Mesenchymal stem cell (in vitro differentiated cells and primary cell): ENCODE results near the gene DENND6A.

ENCODE experiments used
- DNase-seq: peaks from one replicate; pipeline ENCODE4 v3.0.0-alpha.2; 2013
- H2AFZ ChIP-seq: one replicate; pipeline ENCODE4 v1.6.1; 2013; ENCODE audit warnings: low read depth, mild to moderate bottlenecking, control low read depth, inconsistent platforms, low read length, moderate library complexity
- H2AK5ac ChIP-seq: 2 replicates; pipeline ENCODE4 v1.6.1; 2013; ENCODE audit warnings: low read length, moderate library complexity, mild to moderate bottlenecking, inconsistent platforms; ENCODE audit not compliant: severe bottlenecking
- H2BK120ac ChIP-seq: one replicate; pipeline ENCODE4 v1.6.1; 2013; ENCODE audit warnings: low read depth, mild to moderate bottlenecking, inconsistent platforms, low read length, moderate library complexity
- H2BK12ac ChIP-seq, 2 experiments: one replicate each; pipeline ENCODE4 v1.6.1; 2013; ENCODE audit warnings: inconsistent platforms in 2 of 2, low read length in 2 of 2, mild to moderate bottlenecking in 2 of 2, moderate library complexity in 2 of 2, control low read depth in 1 of 2
- H2BK15ac ChIP-seq: one replicate; pipeline ENCODE4 v1.6.1; 2013; ENCODE audit warnings: mild to moderate bottlenecking, low read depth, inconsistent platforms; ENCODE audit not compliant: poor library complexity, severe bottlenecking
- H2BK5ac ChIP-seq: 2 replicates; pipeline ENCODE4 v1.6.1; 2013; ENCODE audit warnings: low read depth, mild to moderate bottlenecking, low read length, control low read depth, inconsistent platforms; ENCODE audit not compliant: poor library complexity, severe bottlenecking
- H3K14ac ChIP-seq, 2 experiments: one replicate each; pipeline ENCODE4 v1.6.1; 2013; ENCODE audit warnings: inconsistent platforms in 2 of 2, low read length in 2 of 2, control low read depth in 1 of 2, mild to moderate bottlenecking in 1 of 2, moderate library complexity in 1 of 2
- H3K18ac ChIP-seq, 2 experiments: one replicate each; pipeline ENCODE4 v1.6.1; 2013; ENCODE audit warnings: inconsistent platforms in 2 of 2, low read length in 2 of 2, control low read depth in 1 of 2, low read depth in 1 of 2, mild to moderate bottlenecking in 1 of 2
- H3K23ac ChIP-seq, 2 experiments: one replicate each; pipeline ENCODE4 v1.6.1; 2013; ENCODE audit warnings: inconsistent platforms in 2 of 2, low read length in 2 of 2, mild to moderate bottlenecking in 2 of 2, moderate library complexity in 2 of 2, control low read depth in 1 of 2
- H3K27ac ChIP-seq: 2 replicates; pipeline ENCODE4 v1.5.1; 2013; ENCODE audit warnings: mild to moderate bottlenecking, moderate library complexity, low read length, control low read depth, inconsistent platforms; ENCODE audit not compliant: poor library complexity, severe bottlenecking
- H3K27me3 ChIP-seq, 2 experiments: 2 replicates each; pipeline versions ENCODE4 v1.6.1 to v1.7.0; 2013; ENCODE audit warnings: low read length in 2 of 2, mild to moderate bottlenecking in 2 of 2, moderate library complexity in 2 of 2, control low read depth in 1 of 2, inconsistent platforms in 1 of 2; ENCODE audit not compliant: control insufficient read depth in 1 of 2, insufficient read depth in 1 of 2
- H3K36me3 ChIP-seq, 2 experiments: 2 replicates each; pipeline versions ENCODE4 v1.6.1 to v1.7.0; 2013; ENCODE audit warnings: low read length in 2 of 2, control low read depth in 1 of 2, inconsistent platforms in 1 of 2, low read depth in 1 of 2, mild to moderate bottlenecking in 1 of 2; ENCODE audit not compliant: insufficient read depth in 2 of 2, control insufficient read depth in 1 of 2
- H3K4ac ChIP-seq, 2 experiments: one replicate each; pipeline ENCODE4 v1.6.1; 2013; ENCODE audit warnings: inconsistent platforms in 2 of 2, low read length in 2 of 2, mild to moderate bottlenecking in 2 of 2, moderate library complexity in 2 of 2, control low read depth in 1 of 2, low read depth in 1 of 2
- H3K4me1 ChIP-seq: 2 replicates; pipeline ENCODE4 v1.6.1; 2013; ENCODE audit warnings: low read depth, low read length, control low read depth; ENCODE audit not compliant: control insufficient read depth, insufficient read depth
- H3K4me2 ChIP-seq: 2 replicates; pipeline ENCODE4 v1.6.1; 2013; ENCODE audit warnings: low read length, mild to moderate bottlenecking, inconsistent platforms; ENCODE audit not compliant: poor library complexity, severe bottlenecking
- H3K4me3 ChIP-seq, 2 experiments: 2 replicates each; pipeline versions ENCODE4 v1.5.1 to v1.7.0; 2013; ENCODE audit warnings: low read length in 2 of 2, mild to moderate bottlenecking in 2 of 2, control low read depth in 1 of 2, low read depth in 1 of 2; ENCODE audit not compliant: insufficient read depth in 1 of 2
- H3K79me1 ChIP-seq: replicated peaks from 2 replicates; pipeline ENCODE4 v1.6.1; 2013; ENCODE audit warnings: mild to moderate bottlenecking, control low read depth, low read length, inconsistent platforms; ENCODE audit not compliant: poor library complexity, severe bottlenecking
- H3K9ac ChIP-seq: 2 replicates; pipeline ENCODE4 v1.7.0; 2013; ENCODE audit warnings: mild to moderate bottlenecking, low read length, moderate library complexity
- H3K9me3 ChIP-seq: 2 replicates; pipeline ENCODE4 v1.7.0; 2013; ENCODE audit warnings: mild to moderate bottlenecking, low read length; ENCODE audit not compliant: control insufficient read depth
- H4K8ac ChIP-seq: one replicate; pipeline ENCODE4 v1.6.1; 2013; ENCODE audit warnings: inconsistent platforms, mild to moderate bottlenecking, low read length, moderate library complexity
- H4K91ac ChIP-seq: one replicate; pipeline ENCODE4 v1.6.1; 2013; ENCODE audit warnings: mild to moderate bottlenecking, low read length, inconsistent platforms
- WGBS: methylation state at CpG from one replicate; pipeline ENCODE4 v1.1.7; 2013; ENCODE audit warnings: mixed read lengths; 5-methylcytosine and 5-hydroxymethylcytosine counted together

DENND6A gene

DNA sequence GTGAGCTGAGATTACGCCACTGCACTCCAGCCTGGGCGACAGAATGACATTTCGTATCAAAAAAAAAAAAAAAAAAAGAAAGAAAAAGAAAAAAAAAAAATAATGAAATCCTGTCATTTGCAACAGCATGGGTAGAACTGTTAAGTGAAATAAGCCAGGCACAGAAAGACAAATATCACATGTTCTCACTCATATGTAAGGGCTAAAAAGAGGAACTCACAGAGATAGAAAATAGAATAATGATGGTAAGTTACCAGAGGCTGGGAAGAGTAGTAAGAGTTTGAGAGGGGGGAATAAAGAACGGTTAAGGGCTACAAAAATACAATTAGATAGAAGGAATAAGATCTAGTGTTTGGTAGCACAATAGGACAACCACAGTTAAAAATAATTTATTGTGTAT is 19.7 kb downstream of the DENND6A start:
- Histone ChIP-seq H3K14ac (no peak overlapping the region), H4K8ac (no peak overlapping the region), H3K4ac (no peak overlapping the region), H2AFZ (no peak overlapping the region), H3K23ac (no peak overlapping the region), H3K9ac (no peak overlapping the region), H3K36me3 (peaks cover 4 to 22% of the 10 kb centered on the region in 2 experiments), H3K4me3 (no peak overlapping the region), H3K27me3 (no peaks in the 10 kb centered on the region), H3K4me1 (peaks cover 4% of the 10 kb centered on the region), H2AK5ac (no peak overlapping the region), H2BK5ac (no peak overlapping the region), H3K4me2 (no peak overlapping the region), H3K18ac (no peak overlapping the region), H3K79me1 (peaks cover 18% of the 10 kb centered on the region), H4K91ac (no peak overlapping the region), H3K9me3 (no peaks in the 10 kb centered on the region), H2BK12ac (no peak overlapping the region), H2BK15ac (no peak overlapping the region), H3K27ac (no peak overlapping the region), H2BK120ac (no peak overlapping the region)
- no peak for DNase-seq
- WGBS = no CpG with 5 or more reads among the region's 4 CpGs

DNA sequence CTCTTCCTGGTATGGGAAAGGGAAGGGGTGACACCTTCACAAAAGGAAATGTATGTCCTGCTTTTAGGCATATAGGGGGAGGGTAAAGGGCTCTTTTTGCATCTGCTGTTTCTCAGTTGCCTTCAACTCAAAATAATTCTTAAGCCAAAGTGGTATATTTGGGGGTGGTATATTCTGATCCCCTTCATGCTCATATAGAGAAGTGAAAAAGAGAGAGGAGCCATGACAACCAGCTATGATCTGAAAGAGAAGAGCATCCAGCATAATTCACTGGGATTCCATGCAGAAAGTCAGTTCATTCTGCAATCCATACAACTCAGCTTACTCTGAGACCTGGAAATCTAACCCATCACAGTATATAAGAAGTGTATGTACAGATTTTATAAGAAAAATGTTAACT is 22.3 kb downstream of the DENND6A start:
- Histone ChIP-seq H2BK5ac (no peak overlapping the region), H3K18ac (no peak overlapping the region), H4K8ac (no peak overlapping the region), H2BK120ac (no peak overlapping the region), H2AFZ (no peak overlapping the region), H3K4me1 (no peaks in the 10 kb centered on the region), H3K4me2 (no peak overlapping the region), H3K4ac (no peak overlapping the region), H3K9ac (no peak overlapping the region), H3K27ac (no peak overlapping the region), H2AK5ac (no peak overlapping the region), H2BK15ac (no peak overlapping the region), H3K27me3 (no peaks in the 10 kb centered on the region), H3K36me3 (peaks cover 0 to 32% of the 10 kb centered on the region in 2 experiments), H2BK12ac (no peak overlapping the region), H3K14ac (no peak overlapping the region), H3K23ac (no peak overlapping the region), H3K4me3 (no peak overlapping the region), H3K9me3 (no peaks in the 10 kb centered on the region), H4K91ac (no peak overlapping the region), H3K79me1 (peaks cover 13% of the 10 kb centered on the region)
- no peak for DNase-seq

DNA sequence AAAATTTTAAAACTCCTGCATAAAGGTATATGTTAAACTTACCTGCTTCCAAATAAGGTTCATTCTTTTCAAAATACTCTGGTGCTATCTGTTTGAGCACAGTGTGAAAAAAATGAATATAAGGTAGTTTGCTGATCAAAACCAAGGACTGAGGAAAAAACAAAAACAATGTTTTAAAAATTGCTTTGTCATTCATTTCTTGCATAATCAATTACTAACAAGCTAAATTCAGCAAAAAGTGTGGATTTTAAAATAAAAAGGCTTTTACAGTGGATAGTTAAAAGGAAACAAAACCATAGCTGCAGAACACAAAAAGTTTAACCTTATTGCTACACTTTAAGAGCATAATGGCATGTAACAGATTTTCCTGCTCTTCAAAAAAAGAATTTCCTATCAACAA is 31.5 kb downstream of the DENND6A start:
- H4K91ac ChIP-seq = no peak overlapping the region
- H4K8ac ChIP-seq = no peak overlapping the region
- no peak overlapping the region for H3K4me2 ChIP-seq
- H3K23ac ChIP-seq = no peak overlapping the region
- no peak overlapping the region for H3K18ac ChIP-seq
- peak overlapping the region; percentile 56 for H3K9ac ChIP-seq
- H2BK15ac ChIP-seq = no peak overlapping the region
- H3K4me1 ChIP-seq = no peaks in the 10 kb centered on the region
- no peak for DNase-seq
- H3K9me3 ChIP-seq = no peaks in the 10 kb centered on the region
- no peaks in the 10 kb centered on the region for H3K27me3 ChIP-seq
- H3K36me3 ChIP-seq = peaks cover 11 to 72% of the 10 kb centered on the region in 2 experiments
- H2AK5ac ChIP-seq = no peak overlapping the region
- H3K79me1 ChIP-seq = peaks cover 6% of the 10 kb centered on the region
- no peak overlapping the region for H3K4ac ChIP-seq
- H2BK120ac ChIP-seq = no peak overlapping the region
- no peak overlapping the region for H3K4me3 ChIP-seq
- no peak overlapping the region for H2BK12ac ChIP-seq
- no peak overlapping the region for H2BK5ac ChIP-seq
- H3K27ac ChIP-seq = no peak overlapping the region
- H2AFZ ChIP-seq = no peak overlapping the region
- H3K14ac ChIP-seq = no peak overlapping the region

DNA sequence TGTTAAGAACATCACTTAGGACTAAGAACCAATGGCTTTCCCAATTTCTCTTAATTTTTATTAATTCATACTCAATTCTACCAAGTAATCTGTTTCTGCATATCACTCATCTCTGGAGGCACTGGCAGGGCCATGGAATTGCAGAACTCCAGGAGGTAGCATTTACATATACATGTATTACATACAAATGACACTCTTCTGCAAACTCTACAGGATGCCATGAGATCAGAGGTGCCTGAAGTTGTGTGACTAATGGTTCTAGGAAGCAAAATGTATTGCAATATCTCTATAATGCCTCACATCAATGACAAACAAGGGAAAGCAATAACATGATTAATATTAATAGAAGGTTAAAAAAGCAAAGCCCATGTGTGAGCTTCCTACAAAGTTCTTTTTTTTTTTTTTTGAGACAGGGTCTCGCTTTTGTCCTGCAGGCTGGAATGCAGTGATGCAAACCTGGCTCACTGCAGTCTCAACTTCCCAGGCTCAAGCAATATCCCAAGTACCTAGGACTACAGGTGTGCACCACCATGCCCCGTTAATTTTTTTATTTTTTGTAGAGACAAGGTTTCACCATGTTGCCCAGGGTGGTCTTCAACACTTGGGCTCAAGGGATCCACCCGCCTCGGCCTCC is 33.0 kb downstream of the DENND6A start:
- Histone ChIP-seq H3K27ac (no peak overlapping the region), H2BK5ac (no peak overlapping the region), H2BK15ac (no peak overlapping the region), H2AK5ac (no peak overlapping the region), H4K91ac (no peak overlapping the region), H3K27me3 (no peaks in the 10 kb centered on the region), H2BK12ac (no peak overlapping the region), H3K79me1 (peaks cover 5% of the 10 kb centered on the region), H3K23ac (no peak overlapping the region), H3K36me3 (peaks cover 11 to 72% of the 10 kb centered on the region in 2 experiments), H3K4me3 (no peak overlapping the region), H3K9me3 (no peaks in the 10 kb centered on the region), H3K14ac (no peak overlapping the region), H3K4ac (no peak overlapping the region), H4K8ac (no peak overlapping the region), H2BK120ac (no peak overlapping the region), H3K9ac (no peak overlapping the region), H3K4me2 (no peak overlapping the region), H2AFZ (no peak overlapping the region), H3K18ac (no peak overlapping the region), H3K4me1 (no peaks in the 10 kb centered on the region)
- DNase-seq = no peak
- WGBS = 94% methylated on average over 4 of the region's 4 CpGs
